Parietal lobe (tissue), 1 donor: ENCODE data around the gene TRPT1. TPM values are rescaled to one million over a fixed set of nuclear protein-coding genes. Genes with fewer than 3 reads are reported as not detected.

ENCODE experiments used
- total RNA-seq: library from RNA; depleted of rRNA; stranded (reverse); fragments of >200 nt; gene quantifications from one replicate; pipeline ENCODE4 v1.2.3, GENCODE V29; 2014

TRPT1 gene
- total RNA-seq, result 10.6 TPM

DNA sequence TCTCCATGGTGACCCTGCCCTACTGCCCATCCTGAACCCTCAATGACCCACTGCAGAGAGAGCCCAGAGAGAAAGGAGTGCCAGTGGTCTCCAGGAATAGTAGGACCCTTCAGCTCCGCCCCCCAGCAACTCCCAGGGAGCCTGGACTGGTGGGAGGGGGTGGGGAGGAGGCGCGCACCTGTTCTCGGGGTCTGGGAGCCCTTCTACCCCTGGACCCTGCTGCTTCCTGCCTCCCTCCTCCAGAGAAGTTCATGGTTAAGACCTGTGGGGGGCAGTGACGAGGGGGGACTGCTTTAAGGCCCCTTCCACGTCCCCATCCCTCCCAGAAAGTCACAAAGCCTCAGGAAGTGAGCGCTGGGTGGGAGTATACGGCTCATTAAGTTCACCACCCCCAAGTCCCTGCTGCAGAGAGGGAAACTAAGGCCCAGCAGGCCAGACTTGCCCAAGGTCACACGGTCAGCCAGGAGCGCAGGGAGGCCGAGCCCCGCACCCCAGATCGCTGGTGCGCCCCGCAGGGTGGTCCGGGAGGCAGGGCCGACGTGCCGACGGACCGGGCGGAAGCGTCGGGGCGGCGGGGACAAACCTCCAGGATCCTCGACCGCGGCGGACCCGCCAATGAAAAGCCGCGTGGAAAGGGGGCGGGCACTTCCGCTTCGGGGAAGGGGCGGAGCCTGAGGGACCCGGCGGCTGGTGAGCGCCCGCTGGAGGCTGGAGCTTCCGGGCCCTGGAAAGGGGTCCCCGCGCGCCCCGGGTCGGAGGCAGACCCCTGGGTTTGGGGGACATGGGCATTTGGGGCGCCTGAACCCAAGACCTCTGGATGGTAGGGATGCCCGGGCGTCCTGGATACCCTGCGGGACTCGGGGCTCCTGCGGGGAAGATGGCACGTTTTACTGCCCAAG, at the start of gene TRPT1, which contains the start of gene NUDT22:
Gene TRPT1 (minus strand): TSS at position 579 of the 899 bp plus-strand sequence. CDS start 326 bp downstream, at position 253.
Gene NUDT22 (plus strand): TSS at position 667 of the 899 bp plus-strand sequence. CDS start 379 bp downstream, outside the sequence.

DNA sequence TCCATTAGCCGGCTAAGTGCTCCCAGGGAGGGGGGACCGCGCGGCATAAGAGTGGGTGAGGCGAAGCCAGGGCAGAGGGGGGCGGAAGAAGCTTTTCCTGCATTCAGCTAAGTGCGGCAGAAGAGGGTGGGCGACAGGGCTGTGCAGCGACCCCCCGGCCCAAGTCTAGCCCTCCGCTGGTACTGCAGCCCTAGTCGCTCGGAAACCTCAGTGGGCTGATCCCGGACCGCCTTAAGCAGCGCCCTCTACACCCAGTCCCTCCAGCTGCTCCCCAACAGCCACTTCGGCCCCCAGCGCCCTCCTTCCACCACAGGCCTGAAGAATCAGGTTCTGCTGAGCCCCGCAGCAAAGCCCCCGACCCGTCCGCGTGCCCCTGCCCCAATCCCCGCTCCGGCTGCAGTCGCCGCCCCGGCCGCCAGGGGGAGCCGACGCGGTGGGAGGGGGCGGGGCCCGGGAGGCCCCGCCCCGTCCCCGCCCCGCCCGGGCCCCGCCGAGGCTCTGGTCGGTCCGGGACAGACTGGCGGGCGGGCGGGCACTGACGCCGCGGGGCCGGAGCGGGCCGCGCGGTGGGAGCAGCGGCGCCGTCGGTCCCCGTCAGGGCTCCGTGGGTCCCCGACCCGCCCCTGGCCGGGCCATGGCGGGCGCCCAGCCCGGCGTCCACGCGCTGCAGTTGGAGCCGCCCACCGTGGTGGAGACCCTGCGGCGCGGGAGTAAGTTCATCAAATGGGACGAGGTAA, 25.2 kb upstream of the TRPT1 start, which contains the start of gene PLCB3:
Gene PLCB3 (plus strand): TSS at position 515 of the 737 bp plus-strand sequence. CDS start 120 bp downstream, at position 635.

DNA sequence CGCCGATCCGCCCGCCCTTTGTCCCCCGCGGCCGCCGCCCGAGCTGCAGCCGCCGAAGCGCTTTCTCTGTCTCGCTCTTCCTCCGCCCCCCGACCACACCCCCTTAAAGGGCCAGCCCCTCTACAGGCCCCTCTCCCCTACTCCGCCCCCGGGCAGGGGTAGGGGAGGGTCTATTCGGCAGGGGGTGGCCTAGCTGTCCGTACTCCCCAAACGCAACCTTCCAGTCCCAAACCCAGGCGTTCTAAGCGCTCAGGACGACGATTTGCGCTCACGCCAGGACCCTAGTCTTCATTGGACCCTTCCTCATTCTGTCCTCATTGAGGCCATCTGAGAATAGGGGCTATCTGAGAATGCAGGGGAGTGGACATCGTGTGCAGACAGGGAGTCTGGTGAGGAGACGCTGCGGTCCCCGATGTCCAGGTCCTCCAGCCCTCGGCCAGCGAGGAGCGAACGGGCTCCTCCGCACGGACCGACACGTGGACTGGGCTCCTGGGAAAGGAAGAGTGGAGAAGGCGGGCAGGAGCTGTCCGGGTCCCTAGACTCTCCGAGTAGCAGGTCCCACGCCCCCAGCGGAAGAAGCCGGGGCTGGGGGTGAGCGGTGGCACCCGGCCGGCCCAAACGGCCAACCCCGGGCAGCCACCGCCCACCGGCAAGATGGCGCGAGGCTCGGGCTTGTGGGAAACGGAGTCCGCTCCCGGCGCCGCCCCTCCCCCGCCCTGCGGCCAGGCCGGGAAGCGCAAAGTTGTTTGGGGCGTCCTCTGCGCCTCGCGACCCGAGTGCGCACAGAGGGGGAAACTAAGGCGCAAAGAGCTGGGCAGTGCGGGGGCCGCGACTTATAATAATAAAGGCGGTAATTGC, 21.1 kb upstream of the TRPT1 start, which contains the start of gene PPP1R14B:
Gene PPP1R14B (minus strand): TSS at position 73 of the 858 bp plus-strand sequence. CDS start 270 bp downstream, outside the sequence.

GRCh38 chr11:64240435-64241240, 14.7 kb upstream of the TRPT1 start, which contains the start of gene FKBP2:
Gene FKBP2 (plus strand): TSS chr11:64241095. CDS start chr11:64242388, 1,293 bp downstream.

DNA sequence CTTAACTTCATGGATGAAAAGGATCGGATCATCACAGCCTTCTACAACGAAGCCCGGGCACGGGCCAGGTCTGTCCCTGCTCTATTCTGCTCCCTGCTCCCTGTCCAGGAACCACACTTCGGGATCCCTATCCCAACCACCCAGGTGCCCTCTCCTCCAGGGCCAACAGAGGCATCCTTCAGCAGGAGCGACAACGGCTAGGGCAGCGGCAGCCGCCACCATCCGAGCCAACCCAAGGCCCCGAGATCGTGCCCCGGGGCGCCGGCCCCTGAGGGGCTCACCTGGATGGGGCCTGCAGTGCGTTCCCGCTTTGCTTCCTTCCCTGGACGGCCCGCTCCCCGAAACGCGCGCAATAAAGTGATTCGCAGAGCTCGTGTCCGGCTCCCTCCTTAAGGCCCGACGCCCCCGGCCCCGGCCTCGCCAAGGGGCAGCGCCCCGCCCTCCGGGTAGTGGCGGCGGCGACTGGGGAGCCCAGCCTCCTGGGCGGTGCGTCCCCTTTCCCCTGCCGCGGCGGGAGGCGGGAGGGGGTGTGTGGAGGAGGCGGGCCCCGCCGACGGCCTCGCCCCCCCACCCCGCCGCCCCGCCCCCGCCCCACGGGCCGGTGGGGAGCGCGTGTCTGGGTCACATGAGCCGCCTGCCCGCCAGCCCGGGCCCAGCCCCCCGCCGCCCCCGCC, 8.1 kb upstream of the TRPT1 start, which contains the start of gene VEGFB:
Gene VEGFB (plus strand): TSS at position 672 of the 674 bp plus-strand sequence. CDS start 250 bp downstream, outside the sequence.

GRCh38 chr11:64230171-64230984, 4.4 kb upstream of the TRPT1 start, which contains the start of gene DNAJC4:
Gene DNAJC4 (plus strand): TSS chr11:64230548. CDS start chr11:64230855, 307 bp downstream.

GRCh38 chr11:64206457-64207255, 19.3 kb downstream of the TRPT1 start, which contains the start of gene FERMT3:
Gene FERMT3 (plus strand): TSS chr11:64206721. CDS start chr11:64207365, 644 bp downstream.

GRCh38 chr11:64185693-64186491, 40.1 kb downstream of the TRPT1 start, which contains the start of gene STIP1:
Gene STIP1 (plus strand): TSS chr11:64186171. CDS start chr11:64186262, 91 bp downstream.

Other genes with a start within 250 kb of the TRPT1 start
- gene OTUB1, start 239.7 kb downstream of the TRPT1 start, total RNA-seq, result 37.9 TPM
- gene FLRT1, start 190.3 kb downstream of the TRPT1 start, total RNA-seq, result 11.9 TPM
- gene MACROD1, start 60.1 kb downstream of the TRPT1 start, total RNA-seq, result 13.5 TPM
- 86.4 TPM for gene STIP1, start 40.0 kb downstream of the TRPT1 start, total RNA-seq
- 0.63 TPM for gene FERMT3, start 19.5 kb downstream of the TRPT1 start, total RNA-seq
- gene NUDT22, start 88 bp upstream of the TRPT1 start, total RNA-seq, result 19.7 TPM
- gene DNAJC4, start 4.4 kb upstream of the TRPT1 start, total RNA-seq, result 7.2 TPM
- 17.5 TPM for gene VEGFB, start 8.4 kb upstream of the TRPT1 start, total RNA-seq
- 17.8 TPM for gene FKBP2, start 14.9 kb upstream of the TRPT1 start, total RNA-seq
- gene PPP1R14B, start 20.8 kb upstream of the TRPT1 start, total RNA-seq, result 82.9 TPM
- gene PLCB3, start 25.3 kb upstream of the TRPT1 start, total RNA-seq, result 5.6 TPM
- gene BAD, start 58.5 kb upstream of the TRPT1 start, total RNA-seq, result 32.9 TPM
- 15.7 TPM for gene GPR137, start 59.7 kb upstream of the TRPT1 start, total RNA-seq
- gene KCNK4, start 65.1 kb upstream of the TRPT1 start, total RNA-seq, result 5.3 TPM
- gene CATSPERZ, start 74.2 kb upstream of the TRPT1 start, total RNA-seq, result 3.8 TPM
- gene ESRRA, start 79.3 kb upstream of the TRPT1 start, total RNA-seq, result 18.8 TPM
- 49.1 TPM for gene TRMT112, start 91.4 kb upstream of the TRPT1 start, total RNA-seq
- 82.3 TPM for gene PRDX5, start 91.9 kb upstream of the TRPT1 start, total RNA-seq
- 1.6 TPM for gene CCDC88B, start 114.0 kb upstream of the TRPT1 start, total RNA-seq
- 13.1 TPM for gene RPS6KA4, start 133.0 kb upstream of the TRPT1 start, total RNA-seq